Measurements from ENCODE around the gene ABI3BP. TPM values are rescaled to one million over a fixed set of nuclear protein-coding genes. Genes with fewer than 3 reads are reported as not detected.

The ABI3BP gene
- total and polyA plus RNA-seq, 10 of the 15 experiments (the other 5 are each of a cell fraction or from before 2014, with no cell fraction given) = 0.03 to 0.42 (median 0.11) TPM; not detected in 4

- H3K79me2 ChIP-seq (ENCODE audit: control insufficient read depth, insufficient read depth, low read length) = no peaks in the 10 kb centered on the region
- no peak overlapping the region for H2AFZ ChIP-seq (ENCODE audit: control insufficient read depth, low read depth, low read length)
- DNase-seq (ENCODE audit: low read depth, low spot score) (no peak), FAIRE-seq (no peak), ATAC-seq (no peak)
- no peak overlapping the region for H3K4me2 ChIP-seq (ENCODE audit: control insufficient read depth, insufficient read depth)
- no TSS peak for BruUV-seq (replicated peaks)
- H3K9ac ChIP-seq (ENCODE audit: control insufficient read depth, insufficient read depth, low read length) = no peak overlapping the region
- POLR2A ChIA-PET = no interaction called here
- no peaks in the 10 kb centered on the region for H3K9me3 ChIP-seq (replicated peaks; ENCODE audit: control insufficient read depth, insufficient read depth, low read length)
- in situ Hi-C loops (cut with MboI) = no loop called here
- TF ChIP-seq SUZ12 (IDR thresholded peaks at IDR 0.05; ENCODE audit: unreplicated experiment) (no peak), ETV6 (conservative IDR thresholded peaks at IDR 0.05 in 1 of 2, IDR thresholded peaks at IDR 0.05 in 1 of 2; ENCODE audit: borderline replicate concordance in 1 of 2, low read depth in 1 of 2) (no peak), MLLT1 (IDR thresholded peaks at IDR 0.05) (no peak), RCOR1 (conservative IDR thresholded peaks at IDR 0.05; ENCODE audit: low read depth, low read length) (no peak), STAT3 (IDR thresholded peaks at IDR 0.05; ENCODE audit: low read depth, low read length) (no peak), USF1 (IDR thresholded peaks at IDR 0.05; ENCODE audit: borderline replicate concordance, extremely low read length, insufficient read depth, low read depth, low read length) (no peak), SMC3 (IDR thresholded peaks at IDR 0.05; ENCODE audit: borderline replicate concordance, low read length) (no peak), MYC (IDR thresholded peaks at IDR 0.05; ENCODE audit: insufficient read depth, insufficient read length, insufficient replicate concordance, low read length, severe bottlenecking) (no peak), JUND (IDR thresholded peaks at IDR 0.05; ENCODE audit: low read depth, low read length) (no peak), MEF2A (IDR thresholded peaks at IDR 0.05; ENCODE audit: insufficient read depth, low read depth, low read length) (no peak), E2F4 (IDR thresholded peaks at IDR 0.05; ENCODE audit: low read depth, low read length) (no peak), CUX1 (IDR thresholded peaks at IDR 0.05; ENCODE audit: insufficient replicate concordance, low read depth, low read length) (no peak)
- WGBS (ENCODE audit: insufficient coverage, insufficient replicate concordance, low lambda C conversion rate, missing lambda C conversion rate) = 4% methylated on average over 3 of the region's 3 CpGs
- H4K20me1 ChIP-seq (ENCODE audit: control insufficient read depth, insufficient read depth) = no peaks in the 10 kb centered on the region
- no peak overlapping the region for H3K27ac ChIP-seq (ENCODE audit: control insufficient read depth, insufficient read depth)
- H3K4me1 ChIP-seq (ENCODE audit: control insufficient read depth, insufficient read depth, low read length) = peaks cover 2% of the 10 kb centered on the region; the same call in 1 of the 2 replicates
- H3K27me3 ChIP-seq (replicated peaks in 1 of 2; ENCODE audit: control insufficient read depth in 2 of 2, insufficient read depth in 2 of 2, low read length in 1 of 2) = no peaks in the 10 kb centered on the region
- CTCF ChIA-PET = interaction anchor here (1.7 kb wide), 1 partner anchor 14 kb away, joined by 3 read pairs; no protein-coding TSS in a partner anchor
- H3K4me3 ChIP-seq = no peak overlapping the region
- no peaks in the 10 kb centered on the region for H3K36me3 ChIP-seq (ENCODE audit: control insufficient read depth in 2 of 2, insufficient read depth in 2 of 2, low read length in 1 of 2)
- RAD21 ChIA-PET (ENCODE audit: unreplicated experiment) = no interaction called here
- SMC1A ChIA-PET (ENCODE audit: uncharacterized antibody, unreplicated experiment) = no interaction called here
- intact Hi-C loops (cut with micrococcal nuclease; ENCODE audit: unreplicated experiment) = loop anchor here (5.0 kb wide), 1 partner anchor 489 kb away; no protein-coding TSS in a partner anchor
These were observed 100.1 kb downstream of the ABI3BP start for GRCh38 chr3:100893108-100893507.
